ENCODE measurements around the gene NAGPA.

NAGPA gene

GRCh38 chr16:5003211-5003610 is 30.5 kb downstream of the NAGPA start:
- no peak overlapping the region for H3K4me3 ChIP-seq (ENCODE audit: low read length)
- no peak for DNase-seq (ENCODE audit: low read depth)
- TF ChIP-seq, protein P1, sequence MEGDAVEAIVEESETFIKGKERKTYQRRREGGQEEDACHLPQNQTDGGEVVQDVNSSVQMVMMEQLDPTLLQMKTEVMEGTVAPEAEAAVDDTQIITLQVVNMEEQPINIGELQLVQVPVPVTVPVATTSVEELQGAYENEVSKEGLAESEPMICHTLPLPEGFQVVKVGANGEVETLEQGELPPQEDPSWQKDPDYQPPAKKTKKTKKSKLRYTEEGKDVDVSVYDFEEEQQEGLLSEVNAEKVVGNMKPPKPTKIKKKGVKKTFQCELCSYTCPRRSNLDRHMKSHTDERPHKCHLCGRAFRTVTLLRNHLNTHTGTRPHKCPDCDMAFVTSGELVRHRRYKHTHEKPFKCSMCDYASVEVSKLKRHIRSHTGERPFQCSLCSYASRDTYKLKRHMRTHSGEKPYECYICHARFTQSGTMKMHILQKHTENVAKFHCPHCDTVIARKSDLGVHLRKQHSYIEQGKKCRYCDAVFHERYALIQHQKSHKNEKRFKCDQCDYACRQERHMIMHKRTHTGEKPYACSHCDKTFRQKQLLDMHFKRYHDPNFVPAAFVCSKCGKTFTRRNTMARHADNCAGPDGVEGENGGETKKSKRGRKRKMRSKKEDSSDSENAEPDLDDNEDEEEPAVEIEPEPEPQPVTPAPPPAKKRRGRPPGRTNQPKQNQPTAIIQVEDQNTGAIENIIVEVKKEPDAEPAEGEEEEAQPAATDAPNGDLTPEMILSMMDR (conservative IDR thresholded peaks at IDR 0.05; ENCODE audit: low read length) = no peak

- DNase-seq (ENCODE audit: low read depth) = no peak
Observed at GRCh38 chr16:5002699-5003143, 31.0 kb downstream of the NAGPA start.

DNA sequence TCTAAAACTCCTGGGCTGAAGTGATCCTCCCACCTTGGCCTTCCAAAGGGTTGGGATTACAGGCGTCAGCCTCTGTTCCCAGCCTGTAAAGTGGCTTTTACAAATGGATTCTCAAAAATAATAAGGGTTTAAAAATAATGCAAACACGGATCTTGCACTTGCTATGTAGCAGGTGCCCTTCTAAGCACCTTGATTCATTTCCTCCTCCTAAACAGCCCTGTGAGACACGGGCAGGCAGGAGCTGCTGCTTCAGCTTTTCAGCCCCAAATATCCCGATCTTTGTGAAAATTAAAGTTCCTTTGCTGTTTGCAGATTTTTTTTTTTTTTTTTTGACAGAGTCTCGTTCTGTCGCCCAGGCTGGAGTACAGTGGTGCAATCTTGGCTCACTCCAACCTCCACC is 31.7 kb downstream of the NAGPA start:
- DNase-seq (ENCODE audit: low read depth) = no peak

More at GRCh38 chr16:5002699-5003143, 31.0 kb downstream of the NAGPA start:
- no peak overlapping the region for H3K4me3 ChIP-seq (ENCODE audit: low read length)
- TF ChIP-seq, protein P1 (conservative IDR thresholded peaks at IDR 0.05; ENCODE audit: low read length) = no peak

DNA sequence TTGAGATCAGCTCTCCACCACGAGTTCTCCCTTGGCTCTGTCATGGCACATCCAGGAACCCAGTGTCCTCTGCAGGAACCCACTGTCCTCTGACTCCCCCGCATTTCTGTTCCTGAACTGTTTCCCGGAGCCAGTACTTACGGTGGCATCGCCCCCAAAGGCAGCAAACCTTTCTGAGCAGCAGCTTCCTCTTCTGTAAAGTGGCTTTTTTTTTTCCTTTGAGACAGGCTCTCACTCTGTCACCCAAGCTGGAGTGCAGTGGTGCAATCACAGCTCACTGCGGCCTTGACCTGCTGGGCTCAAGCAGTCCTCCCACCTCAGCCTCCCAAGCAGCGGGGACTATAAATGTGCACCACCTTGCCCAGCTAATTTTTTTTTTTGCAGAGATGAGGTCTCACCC is 32.2 kb downstream of the NAGPA start:
- no peak overlapping the region for H3K4me3 ChIP-seq (ENCODE audit: low read length)
- TF ChIP-seq, protein P1 (conservative IDR thresholded peaks at IDR 0.05; ENCODE audit: low read length) = no peak
- no peak for DNase-seq (ENCODE audit: low read depth)

More for the DNA sequence above, 31.7 kb downstream of the NAGPA start:
- TF ChIP-seq, protein P1 (conservative IDR thresholded peaks at IDR 0.05; ENCODE audit: low read length) = no peak
- no peak overlapping the region for H3K4me3 ChIP-seq (ENCODE audit: low read length)

- no peak overlapping the region for H3K4me3 ChIP-seq (ENCODE audit: low read length)
- DNase-seq (ENCODE audit: low read depth) = no peak
- TF ChIP-seq, protein P1 (conservative IDR thresholded peaks at IDR 0.05; ENCODE audit: low read length) = no peak
Observed at GRCh38 chr16:5000573-5001001, 33.1 kb downstream of the NAGPA start.

- H3K4me3 ChIP-seq (ENCODE audit: low read length) = no peak overlapping the region
- DNase-seq (ENCODE audit: low read depth) = peak; percentile 8
- TF ChIP-seq, protein P1 (conservative IDR thresholded peaks at IDR 0.05; ENCODE audit: low read length) = no peak
Observed at GRCh38 chr16:4994719-4995434, 38.9 kb downstream of the NAGPA start.

DNA sequence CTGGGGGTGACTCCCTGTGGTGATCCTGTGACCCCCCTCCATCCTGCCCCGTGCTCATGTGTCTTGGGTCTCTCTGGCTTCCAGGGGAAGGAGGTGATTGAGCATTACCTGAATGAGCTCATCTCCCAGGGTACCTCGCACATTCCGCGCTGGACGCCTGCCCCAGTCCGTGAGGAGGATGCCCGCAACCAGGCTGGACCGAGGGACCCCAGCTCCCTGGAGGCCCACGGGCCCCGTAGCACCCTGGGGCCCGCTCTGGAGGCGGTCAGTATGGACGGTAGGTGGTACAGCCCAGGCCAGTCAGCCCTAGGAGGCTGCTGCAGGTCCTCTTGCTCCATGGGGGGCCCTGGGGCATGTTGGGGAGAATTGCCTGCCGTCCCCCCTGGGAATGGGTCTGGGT is 42.0 kb downstream of the NAGPA start:
- TF ChIP-seq, protein P1 (conservative IDR thresholded peaks at IDR 0.05; ENCODE audit: low read length) = no peak
- DNase-seq (ENCODE audit: low read depth) = no peak
- no peak overlapping the region for H3K4me3 ChIP-seq (ENCODE audit: low read length)

Data from AG10803 (cell line).